Stimulated activated CD4-positive, alpha-beta T cell treated with anti-CD3 and anti-CD28 coated beads, Interleukin-15, amount 100 ng/mL, for 1 hour (primary cell): Measurements from ENCODE around the gene PCYT1A.
"Not testable (repeated sequence)": the region's sequence is repeated elsewhere in the genome, so short reads cannot be mapped to it uniquely, and the experiment has no call there.

Experiments
- DNase-seq, 2 donors: peaks; one replicate each; pipeline ENCODE4 v3.0.0-alpha.2; 2020; ENCODE audit warnings: low read depth in 1 of 2, low spot score in 1 of 2

The PCYT1A gene

DNA sequence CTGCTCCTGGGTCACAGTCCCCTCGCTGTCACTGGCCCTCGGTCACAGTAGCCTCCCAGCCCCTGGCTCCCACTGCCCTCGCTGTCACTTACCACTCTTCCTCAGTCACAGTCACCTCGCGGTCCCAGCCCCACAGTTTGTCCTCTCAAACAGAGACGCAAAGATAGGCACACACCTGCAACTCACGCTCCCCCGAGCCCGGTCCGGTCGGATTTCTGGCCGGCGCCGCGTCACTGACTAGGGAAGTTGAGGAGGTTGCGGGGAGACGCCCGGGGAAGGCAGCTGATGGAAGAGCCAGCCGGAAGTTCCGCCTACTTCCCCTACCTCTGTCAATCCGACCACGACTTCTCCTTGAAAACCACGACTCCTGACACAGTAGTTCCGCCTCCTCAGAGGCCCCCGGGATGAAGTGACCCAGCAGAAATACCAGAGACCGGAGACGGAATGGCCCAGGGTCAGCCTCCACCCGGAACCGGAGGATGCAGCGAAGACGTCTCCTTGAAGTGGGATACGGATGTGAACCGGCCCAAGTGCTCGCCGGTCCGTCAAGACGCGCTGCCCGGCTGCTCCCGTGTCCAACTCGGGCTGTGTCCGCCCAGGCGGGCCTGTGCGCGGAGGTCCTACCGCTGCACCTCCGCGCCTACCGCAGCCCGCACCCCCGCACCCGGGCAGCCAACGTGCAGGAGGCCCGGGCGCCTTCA lies at the start of gene PCYT1A:
PCYT1A (minus strand) TSS at position 287 of the 701 bp plus-strand sequence. CDS start 17,195 bp downstream, outside the sequence.
- peak; percentile 39 to 54 for DNase-seq

DNA sequence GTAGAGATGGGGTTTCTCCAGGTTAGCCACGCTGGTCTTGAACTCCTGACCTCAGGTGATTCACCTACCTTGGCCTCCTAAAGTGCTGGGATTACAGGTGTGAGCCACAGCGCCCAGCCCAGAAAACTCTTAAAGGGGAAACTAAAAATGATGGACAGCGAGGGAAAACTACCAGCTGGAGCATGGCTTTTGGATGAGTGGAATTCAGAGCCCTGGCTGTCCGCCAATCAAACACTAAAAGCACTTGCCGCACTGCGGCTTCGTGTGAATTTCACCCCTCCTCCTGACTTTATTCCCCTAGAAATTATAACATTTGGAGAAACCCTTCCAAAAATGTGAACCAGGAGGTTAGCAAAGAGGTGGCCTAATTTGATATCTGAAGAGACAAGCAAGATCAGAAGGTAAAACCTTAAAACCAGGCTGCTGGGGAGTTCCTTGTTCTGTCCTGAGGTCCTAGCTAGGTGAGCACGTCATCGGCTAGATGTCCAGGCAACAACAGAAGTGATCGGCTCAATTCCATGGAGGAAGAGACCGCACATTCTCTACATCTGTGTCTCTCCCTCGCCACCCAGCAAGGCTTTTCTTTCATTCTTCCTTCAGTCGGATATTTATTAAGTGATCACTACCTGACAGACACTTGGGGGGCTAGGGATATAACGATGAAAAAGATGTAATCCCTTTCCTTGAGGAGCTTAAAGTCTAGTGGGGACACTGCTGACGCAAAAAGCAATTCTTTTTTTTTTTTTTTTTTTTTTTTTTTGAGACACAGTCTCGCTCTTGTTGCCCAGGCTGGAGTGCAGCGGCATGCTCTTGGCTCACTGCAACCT lies 49.0 kb upstream of the PCYT1A start:
- no peak for DNase-seq

DNA sequence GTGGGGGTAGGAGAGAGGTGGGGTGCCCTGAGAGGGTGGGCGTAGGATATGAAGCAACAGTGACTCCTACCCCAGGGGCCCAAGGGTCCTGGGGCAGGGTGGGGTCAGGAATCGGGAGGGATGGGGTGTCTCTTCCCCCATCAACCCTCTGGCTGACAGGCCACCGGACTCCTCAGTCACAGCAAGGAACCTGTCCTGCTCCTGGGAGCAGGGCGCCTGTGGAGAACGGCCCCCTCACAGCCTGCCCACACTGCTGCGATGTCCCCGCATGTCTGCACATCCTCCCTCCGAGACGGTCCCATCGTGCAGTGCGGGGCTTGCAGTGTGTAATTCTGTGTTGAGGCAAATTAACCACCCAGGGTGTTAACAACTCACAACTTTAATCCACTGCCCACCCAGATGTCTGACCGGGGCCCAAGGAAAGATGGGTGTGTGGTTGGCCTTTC lies 48.0 kb upstream of the PCYT1A start:
- no peak for DNase-seq

DNA sequence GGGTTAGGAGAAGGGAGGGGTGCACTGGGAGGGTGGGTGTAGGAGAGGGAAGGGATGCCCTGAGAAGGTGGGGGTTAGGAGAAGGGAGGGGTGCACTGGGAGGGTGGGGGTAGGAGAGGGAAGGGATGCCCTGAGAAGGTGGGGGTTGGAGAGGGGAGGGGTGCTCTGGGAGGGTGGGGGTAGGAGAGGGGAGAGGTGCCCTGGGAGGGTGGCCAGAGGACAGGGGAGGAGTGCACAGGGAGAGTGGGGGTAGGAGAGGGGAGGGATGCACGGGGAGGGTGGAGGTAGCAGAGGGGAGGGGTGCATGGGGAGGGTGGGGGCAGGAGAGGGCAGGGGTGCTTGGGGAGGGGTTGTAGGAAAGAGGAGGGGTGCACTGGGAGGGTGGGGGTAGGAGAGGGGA lies 47.5 kb upstream of the PCYT1A start:
- DNase-seq: no peak

DNA sequence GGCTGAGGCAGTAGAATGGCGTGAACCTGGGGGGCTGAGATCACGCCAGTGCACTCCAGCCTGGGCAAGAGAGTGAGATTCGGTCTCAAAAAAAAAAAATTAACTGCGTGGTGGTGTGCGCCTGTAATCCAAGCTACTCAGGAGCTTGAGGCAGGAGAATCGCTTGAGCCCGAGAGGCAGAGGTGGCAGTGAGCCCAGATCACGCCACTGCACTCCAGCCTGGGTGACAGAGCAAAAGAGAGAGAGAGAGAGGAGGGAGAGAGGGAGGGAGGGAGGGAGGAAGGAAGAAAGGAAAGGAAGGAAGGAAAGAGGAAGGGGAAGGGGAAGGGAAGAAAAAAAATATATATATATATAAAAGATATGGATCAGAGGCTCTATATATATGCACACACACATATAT lies 44.6 kb upstream of the PCYT1A start:
- DNase-seq: no peak

DNA sequence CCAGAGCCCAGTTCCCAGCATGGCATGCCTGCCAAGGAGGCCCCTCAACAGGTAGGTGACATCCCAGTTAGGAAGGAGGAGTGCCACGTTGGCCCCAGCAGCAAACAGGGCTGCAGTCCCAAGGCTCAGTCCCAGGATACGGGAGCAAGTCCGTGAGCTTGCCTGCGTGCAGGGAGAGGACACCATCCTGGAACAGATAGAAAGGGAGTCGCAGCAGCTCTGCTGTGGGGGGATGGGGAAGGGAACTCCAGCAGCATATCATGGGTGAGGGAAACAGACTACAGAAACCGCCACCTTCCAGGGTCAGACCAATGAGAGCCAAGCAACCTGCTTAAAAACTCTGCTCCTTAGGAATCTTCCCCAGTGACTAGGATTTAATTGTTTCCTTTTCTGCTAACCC lies 39.9 kb upstream of the PCYT1A start:
- DNase-seq: no peak

DNA sequence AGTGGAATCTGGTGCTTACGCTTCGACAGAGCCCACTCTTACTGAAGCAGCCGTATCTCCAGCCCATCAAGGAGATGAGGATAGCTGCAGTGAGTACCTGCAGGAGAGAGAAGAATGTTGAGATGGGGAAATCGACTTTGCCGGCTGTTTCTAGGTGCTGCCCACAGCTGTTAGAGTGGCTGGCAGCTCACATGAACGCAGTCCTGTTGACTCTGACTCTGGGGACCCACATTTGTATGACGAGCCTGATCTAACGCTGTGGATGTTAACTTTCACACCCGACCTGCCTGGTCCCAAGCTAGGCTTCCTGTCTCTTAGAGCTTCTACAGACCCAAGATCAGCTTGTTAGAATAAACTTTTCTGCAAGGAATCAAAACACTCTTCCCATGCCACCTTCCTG lies 39.4 kb upstream of the PCYT1A start:
- DNase-seq: no peak

DNA sequence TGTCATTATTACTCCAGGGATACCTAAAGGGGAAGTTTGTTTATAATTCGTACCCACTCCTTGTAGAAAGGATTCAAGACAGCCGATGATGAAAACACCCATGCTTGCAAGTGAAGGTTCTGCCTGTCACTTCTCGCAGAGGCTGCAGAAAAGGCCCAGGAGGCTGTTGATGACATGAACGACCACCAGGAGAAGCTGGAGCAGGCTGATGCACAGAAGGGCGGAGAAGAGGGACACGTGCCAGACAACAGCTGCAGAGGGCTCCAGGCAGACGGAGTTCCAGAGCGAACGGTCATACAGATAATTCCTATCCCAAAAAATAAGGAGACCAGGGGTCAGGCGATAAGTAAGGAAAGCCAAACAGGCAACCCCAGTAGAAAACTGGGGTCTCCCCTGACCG lies 36.2 kb upstream of the PCYT1A start:
- no peak for DNase-seq

DNA sequence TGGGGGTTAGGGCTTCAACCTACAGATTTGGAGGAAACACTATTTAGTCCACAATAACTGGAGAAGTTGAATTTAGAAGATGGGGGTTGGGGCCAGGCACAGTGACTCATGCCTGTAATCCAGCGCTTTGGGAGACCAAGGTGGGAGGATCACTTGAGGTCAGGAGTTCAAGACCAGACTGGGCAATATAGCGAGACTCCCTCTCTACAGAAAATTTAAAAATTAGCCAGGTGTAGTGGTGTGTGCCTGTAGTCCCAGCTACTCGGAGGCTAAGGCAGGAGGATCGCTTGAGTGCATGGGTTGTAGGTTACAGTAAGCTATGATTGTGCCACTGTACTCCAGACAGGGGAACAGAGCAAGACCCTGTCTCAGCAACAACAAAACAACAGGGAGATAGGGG lies 35.5 kb upstream of the PCYT1A start:
- DNase-seq: no peak

DNA sequence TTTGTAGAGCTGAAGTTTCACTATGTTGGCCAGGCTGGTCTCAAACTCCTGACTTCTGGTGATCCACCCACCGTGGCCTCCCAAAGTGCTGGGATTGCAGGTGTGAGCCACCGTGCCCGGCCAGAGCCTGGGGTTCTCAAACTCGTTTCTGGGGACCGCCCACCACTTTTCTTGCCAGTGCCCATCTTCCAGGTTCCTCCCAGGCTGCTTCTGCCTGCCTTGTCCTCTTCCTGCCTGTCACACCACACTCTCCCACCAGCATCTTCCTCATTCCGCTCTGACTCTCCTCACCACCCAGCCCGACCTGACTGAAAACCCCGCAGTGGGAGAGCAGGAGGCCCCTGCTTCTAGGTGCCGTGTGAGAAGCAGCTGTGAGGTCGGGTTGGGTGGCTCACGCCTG lies 33.6 kb upstream of the PCYT1A start:
- DNase-seq: no peak

DNA sequence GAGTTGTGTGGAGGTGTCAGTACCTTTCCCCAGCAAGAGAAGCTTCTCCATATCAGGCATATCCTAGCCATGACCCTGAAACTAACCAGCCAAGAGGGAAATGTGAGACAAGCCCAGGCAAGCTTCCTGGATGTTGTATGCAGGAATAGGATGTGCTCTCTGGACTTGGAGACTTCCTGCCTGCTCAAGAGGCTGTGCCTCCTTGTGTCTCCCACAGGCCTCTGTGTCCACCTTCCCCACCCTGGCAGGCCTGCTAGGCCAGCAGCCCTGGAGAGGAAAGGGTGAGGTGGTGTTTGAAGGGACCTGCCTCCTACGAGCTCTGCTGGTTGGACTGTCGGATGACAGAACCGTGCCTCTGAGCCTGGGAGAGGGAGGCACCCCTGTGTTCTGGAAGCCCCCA lies 32.6 kb upstream of the PCYT1A start:
- DNase-seq: no peak

DNA sequence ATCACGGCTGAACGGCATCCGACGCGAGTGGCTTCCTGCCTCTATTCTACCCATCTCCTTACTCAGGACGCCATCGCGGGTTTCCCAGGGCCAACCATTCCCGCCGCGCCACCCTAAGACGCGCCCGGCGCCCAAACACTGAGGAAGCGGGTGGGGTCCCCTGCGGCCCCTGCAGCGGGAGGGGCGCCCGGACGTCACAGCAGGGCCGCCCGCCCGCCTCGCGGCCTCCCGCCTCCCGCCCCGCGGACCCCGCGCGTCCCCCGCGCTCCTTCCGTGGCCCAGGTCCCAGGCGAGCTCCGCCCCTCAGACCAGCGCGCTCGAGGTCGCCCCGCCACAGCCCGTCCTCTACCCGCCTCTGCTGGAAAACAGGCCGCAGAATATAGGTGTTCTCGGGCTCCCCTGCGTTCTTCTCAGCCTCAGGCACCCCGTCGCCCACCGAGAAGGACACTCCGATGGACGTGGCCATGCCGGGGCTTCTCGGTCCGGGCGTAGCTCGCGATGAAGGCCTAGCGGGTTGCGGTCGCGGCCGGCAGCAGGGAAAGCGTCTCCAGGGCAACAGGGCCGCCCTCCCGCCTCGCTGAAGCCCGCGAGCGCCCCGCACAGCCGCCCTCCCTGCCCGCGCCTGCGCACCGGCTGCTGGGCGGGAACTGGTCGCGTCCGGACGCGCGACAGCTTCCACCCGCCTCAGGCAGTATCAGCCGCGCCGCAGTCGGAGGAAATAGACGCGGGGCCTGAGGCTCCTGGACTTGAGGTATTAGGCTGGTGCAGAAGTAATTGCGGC lies 30.4 kb upstream of the PCYT1A start, which contains the start of gene DYNLT2B:
DYNLT2B (minus strand) TSS at position 554 of the 781 bp plus-strand sequence; CDS start at position 466, 88 bp downstream.
- DNase-seq: peak; percentile 76 to 80

DNA sequence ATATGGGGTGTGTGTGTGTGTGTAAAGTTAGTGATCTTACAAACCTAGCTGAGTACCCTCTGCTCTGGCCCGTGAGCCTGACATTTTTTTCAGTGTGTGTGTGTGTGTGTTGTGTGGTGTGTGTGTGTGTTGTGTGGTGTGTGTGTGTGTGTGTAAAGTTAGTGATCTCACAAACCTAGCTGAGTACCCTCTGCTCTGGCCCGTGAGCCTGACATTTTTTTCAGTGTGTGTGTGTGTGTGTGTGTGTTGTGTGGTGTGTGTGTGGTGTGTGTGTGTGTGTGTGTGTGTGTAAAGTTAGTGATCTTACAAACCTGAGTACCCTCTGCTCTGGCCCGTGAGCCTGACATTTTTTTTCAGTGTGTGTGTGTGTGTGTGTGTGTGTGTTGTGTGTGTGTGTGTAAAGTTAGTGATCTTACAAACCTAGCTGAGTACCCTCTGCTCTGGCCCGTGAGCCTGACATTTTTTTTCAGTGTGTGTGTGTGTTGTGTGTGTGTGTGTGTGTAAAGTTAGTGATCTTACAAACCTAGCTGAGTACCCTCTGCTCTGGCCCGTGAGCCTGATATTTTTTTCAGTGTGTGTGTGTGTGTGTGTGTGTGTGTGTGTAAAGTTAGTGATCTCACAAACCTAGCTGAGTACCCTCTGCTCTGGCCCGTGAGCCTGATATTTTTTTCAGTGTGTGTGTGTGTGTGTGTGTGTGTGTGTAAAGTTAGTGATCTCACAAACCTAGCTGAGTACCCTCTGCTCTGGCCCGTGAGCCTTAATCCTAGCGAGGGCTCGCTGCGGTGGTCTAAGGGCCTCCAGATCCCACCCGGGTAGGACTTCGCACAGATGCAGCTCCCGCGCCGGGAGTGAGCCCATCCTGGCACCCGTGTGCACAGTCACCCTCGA lies 29.5 kb upstream of the PCYT1A start:
- DNase-seq: not testable (repeated sequence)

DNA sequence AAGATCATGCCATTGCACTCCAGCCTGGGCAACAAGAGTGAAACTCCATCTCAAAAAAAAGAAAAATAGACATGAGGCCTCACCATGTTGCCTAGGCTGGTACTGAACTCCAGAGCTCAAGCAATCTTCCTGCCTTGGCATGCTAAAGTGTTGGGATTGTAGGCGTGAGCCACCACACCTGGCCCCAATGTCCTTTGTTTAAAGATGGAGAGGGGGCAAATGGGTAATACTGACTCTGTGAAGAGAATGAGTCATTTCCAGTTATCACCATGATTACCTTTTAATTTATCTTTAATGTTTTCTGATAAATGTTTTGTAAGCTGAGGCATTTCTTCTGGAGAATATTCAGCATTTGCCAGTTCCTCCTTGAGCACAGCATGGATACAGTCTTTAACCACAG lies 28.3 kb upstream of the PCYT1A start:
- no peak for DNase-seq

DNA sequence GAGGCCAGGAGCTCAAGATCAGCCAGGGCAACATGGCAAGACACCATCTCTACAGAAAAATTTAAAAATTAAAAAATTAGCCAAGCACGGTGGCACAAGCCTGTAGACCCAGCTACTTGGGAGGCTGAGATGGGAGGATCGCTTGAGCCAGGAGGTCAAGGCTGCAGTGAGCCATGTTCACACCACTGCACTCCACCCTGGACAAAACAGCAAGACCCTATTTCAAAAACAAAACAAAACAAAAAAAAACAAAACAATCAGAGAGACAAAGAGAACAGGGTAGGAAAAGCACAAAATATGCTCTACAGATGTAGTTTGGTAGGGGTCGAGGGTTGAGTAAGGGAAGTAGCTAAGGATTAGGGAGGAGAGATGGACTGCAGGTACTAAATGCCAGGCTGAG lies 27.1 kb upstream of the PCYT1A start:
- no peak for DNase-seq

DNA sequence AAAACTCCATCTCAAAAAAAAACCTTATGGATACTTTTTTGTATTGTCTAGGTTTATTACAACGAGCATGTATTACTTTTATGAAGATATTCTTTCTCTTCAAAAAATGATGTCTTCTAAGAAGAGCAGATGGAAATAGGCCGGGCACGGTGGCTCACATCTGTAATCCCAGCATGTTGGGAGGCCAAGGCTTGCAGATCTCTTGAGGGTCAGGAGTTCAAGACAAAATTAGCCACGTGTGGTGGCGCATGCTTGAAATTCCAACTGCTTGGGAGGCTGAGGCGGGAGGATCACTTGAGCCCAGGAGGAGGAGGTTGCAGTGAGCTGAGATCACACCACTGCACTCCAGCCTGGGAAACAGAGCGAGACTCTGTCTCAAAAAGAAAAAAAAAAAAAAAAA lies 26.6 kb upstream of the PCYT1A start:
- not testable (repeated sequence) for DNase-seq

DNA sequence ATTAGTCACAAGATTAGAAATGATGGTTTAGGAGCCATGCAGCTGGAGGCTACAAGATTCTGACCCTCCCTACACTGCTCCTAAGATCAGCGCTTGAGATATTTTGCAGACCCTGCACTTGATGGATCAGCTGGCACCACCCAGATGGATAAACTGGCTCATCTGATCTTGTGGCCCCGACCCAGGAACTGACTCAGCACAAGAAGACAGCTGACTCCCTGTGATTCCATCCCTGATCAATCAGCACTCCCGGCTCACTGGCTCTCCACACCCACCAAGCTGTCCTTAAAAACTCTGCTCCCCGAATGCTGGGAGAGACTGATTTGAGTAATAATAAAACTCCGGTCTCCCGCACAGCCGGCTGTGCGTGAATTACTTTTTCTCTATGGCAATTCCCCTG lies 15.4 kb upstream of the PCYT1A start:
- DNase-seq: not testable (repeated sequence)

DNA sequence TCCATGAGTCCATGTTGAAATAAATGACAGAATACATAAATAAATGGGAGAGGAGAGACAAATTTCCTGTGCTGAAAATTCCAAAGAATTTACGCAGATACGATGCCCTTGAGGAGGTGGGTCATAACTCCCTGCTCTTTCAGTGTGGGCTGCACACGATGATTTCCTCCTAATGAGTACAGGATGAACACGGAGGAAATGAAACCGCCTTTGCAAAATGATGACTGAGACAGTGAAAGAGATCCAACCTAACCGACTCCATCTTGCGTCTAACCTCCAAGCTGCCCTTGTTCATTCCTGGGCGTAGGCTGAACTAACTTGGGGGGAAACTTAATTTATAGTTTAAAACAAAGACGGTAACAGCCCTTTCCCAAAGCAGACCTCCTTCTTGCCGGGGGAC lies 15.0 kb upstream of the PCYT1A start:
- not testable (repeated sequence) for DNase-seq

DNA sequence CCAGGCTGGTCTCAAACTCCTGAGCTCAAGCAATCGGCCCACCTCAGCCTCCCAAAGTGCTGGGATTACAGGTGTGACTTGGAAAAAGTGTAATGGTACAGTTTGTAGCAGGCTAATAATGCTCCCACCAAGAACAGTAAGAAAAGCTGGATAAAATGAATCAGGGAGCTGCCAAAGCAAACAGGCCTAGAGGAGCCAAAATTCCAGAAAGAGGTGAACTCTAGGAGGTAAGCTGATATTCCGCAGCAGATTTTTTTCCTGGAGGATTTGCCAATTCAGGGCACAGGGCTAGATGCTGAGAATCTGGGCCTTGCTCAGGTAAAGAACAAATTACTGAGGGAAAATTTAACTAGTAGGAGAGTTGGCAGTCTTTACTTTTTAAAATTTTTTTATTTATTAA lies 11.0 kb upstream of the PCYT1A start:
- DNase-seq: no peak

DNA sequence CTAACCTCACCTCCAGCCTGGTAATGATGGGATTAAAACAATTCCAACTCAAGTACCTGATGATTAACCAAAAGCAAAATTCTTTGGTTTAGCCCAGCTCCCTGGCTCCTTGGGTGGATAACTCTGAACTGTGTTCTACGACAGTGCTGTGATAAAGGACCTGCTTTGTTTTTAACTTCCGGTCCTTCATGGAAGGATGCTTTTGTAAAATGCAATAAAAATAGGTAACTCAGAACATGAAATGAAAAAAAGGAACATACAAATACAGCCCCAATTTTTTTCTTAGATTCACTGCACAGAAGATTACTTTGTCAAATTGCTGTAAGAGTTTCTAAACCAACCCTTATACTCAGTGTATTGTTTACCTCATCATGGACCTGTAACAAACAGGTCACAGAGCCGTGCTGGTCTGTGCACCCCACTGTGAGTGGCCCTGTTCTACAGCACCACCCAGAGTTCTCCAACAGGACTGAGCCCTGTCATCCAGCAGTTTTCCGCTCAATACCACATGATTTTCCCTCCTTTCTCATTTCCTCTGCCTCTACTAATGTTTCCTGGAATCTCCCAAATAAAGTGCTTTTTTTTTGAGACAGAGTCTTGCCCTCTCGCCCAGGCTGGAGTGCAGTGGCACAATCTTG lies 4.9 kb upstream of the PCYT1A start:
- DNase-seq: no peak
